Activated naive CD4-positive, alpha-beta T cell treated with anti-CD3 and anti-CD28 coated beads, Interleukin-2, amount 10 ng/mL, durations not matched to agents 7 days and 5 days (primary cell): Measurements from ENCODE around the gene NOS1AP.

Experiments used
- CTCF ChIA-PET: fragments of 350-600 bp; sonication (Branson Sonifier 250); formaldehyde crosslinking; loops from one replicate; lab custom pipeline; 2021; ENCODE audit warnings: antibody characterized with exemption; lab: Charles Lee
- DNase-seq: peaks from one replicate; pipeline ENCODE4 v3.0.0-alpha.2; 2020
- H3K27ac Mint-ChIP-seq: one replicate; pipeline ENCODE4 v1.8.0; 2021; ENCODE audit warnings: mild to moderate bottlenecking, moderate library complexity, mixed read lengths
- H3K27me3 Mint-ChIP-seq: one replicate; pipeline ENCODE4 v1.8.0; 2021; ENCODE audit warnings: mild to moderate bottlenecking, mixed read lengths
- H3K36me3 Mint-ChIP-seq: one replicate; pipeline ENCODE4 v1.8.0; 2021; ENCODE audit warnings: mixed read lengths
- H3K4me1 Mint-ChIP-seq: one replicate; pipeline ENCODE4 v1.8.0; 2021; ENCODE audit warnings: mixed read lengths
- H3K4me3 Mint-ChIP-seq: one replicate; pipeline ENCODE4 v1.8.0; 2021; ENCODE audit warnings: mild to moderate bottlenecking, moderate library complexity, mixed read lengths
- H3K9me3 Mint-ChIP-seq: one replicate; pipeline ENCODE4 v1.8.0; 2021; ENCODE audit warnings: mixed read lengths

Gene NOS1AP

GRCh38 chr1:162233937-162234336 lies 164.4 kb downstream of the NOS1AP start:
- CTCF ChIA-PET = no interaction called here
- Mint-ChIP-seq H3K4me3 (no peak overlapping the region), H3K9me3 (no peaks in the 10 kb centered on the region), H3K36me3 (no peaks in the 10 kb centered on the region), H3K4me1 (no peaks in the 10 kb centered on the region), H3K27me3 (peaks cover 13% of the 10 kb centered on the region), H3K27ac (no peak overlapping the region)
- no peak for DNase-seq

- no peaks in the 10 kb centered on the region for H3K4me1 Mint-ChIP-seq
- H3K27me3 Mint-ChIP-seq = peaks cover 11% of the 10 kb centered on the region
- H3K9me3 Mint-ChIP-seq = no peaks in the 10 kb centered on the region
- no peak overlapping the region for H3K4me3 Mint-ChIP-seq
- CTCF ChIA-PET = no interaction called here
- no peaks in the 10 kb centered on the region for H3K36me3 Mint-ChIP-seq
- no peak for DNase-seq
- H3K27ac Mint-ChIP-seq = no peak overlapping the region
Measured at GRCh38 chr1:162234571-162234970, 165.1 kb downstream of the NOS1AP start.

- no peak overlapping the region for H3K4me3 Mint-ChIP-seq
Measured at GRCh38 chr1:162235241-162235800, 165.8 kb downstream of the NOS1AP start.

GRCh38 chr1:162236201-162236600 lies 166.7 kb downstream of the NOS1AP start:
- Mint-ChIP-seq H3K4me1 (no peaks in the 10 kb centered on the region), H3K27me3 (peaks cover 11% of the 10 kb centered on the region), H3K9me3 (no peaks in the 10 kb centered on the region), H3K36me3 (no peaks in the 10 kb centered on the region), H3K27ac (no peak overlapping the region), H3K4me3 (no peak overlapping the region)
- DNase-seq = no peak
- CTCF ChIA-PET = no interaction called here

More at GRCh38 chr1:162235241-162235800, 165.8 kb downstream of the NOS1AP start:
- no peak for DNase-seq
- CTCF ChIA-PET = no interaction called here
- no peak overlapping the region for H3K27ac Mint-ChIP-seq
- H3K9me3 Mint-ChIP-seq = no peaks in the 10 kb centered on the region
- peaks cover 7% of the 10 kb centered on the region for H3K27me3 Mint-ChIP-seq
- H3K36me3 Mint-ChIP-seq = no peaks in the 10 kb centered on the region
- H3K4me1 Mint-ChIP-seq = no peaks in the 10 kb centered on the region

- CTCF ChIA-PET = no interaction called here
- H3K4me3 Mint-ChIP-seq = no peak overlapping the region
- no peaks in the 10 kb centered on the region for H3K4me1 Mint-ChIP-seq
- no peak for DNase-seq
- H3K36me3 Mint-ChIP-seq = no peaks in the 10 kb centered on the region
- no peak overlapping the region for H3K27ac Mint-ChIP-seq
- H3K27me3 Mint-ChIP-seq = peaks cover 14% of the 10 kb centered on the region
- H3K9me3 Mint-ChIP-seq = no peaks in the 10 kb centered on the region
Measured at GRCh38 chr1:162236618-162237017, 167.1 kb downstream of the NOS1AP start.

GRCh38 chr1:162240577-162240976 lies 171.1 kb downstream of the NOS1AP start:
- CTCF ChIA-PET = no interaction called here
- H3K27me3 Mint-ChIP-seq = peaks cover 18% of the 10 kb centered on the region
- no peaks in the 10 kb centered on the region for H3K36me3 Mint-ChIP-seq
- no peak for DNase-seq
- H3K9me3 Mint-ChIP-seq = no peaks in the 10 kb centered on the region
- no peak overlapping the region for H3K27ac Mint-ChIP-seq
- no peak overlapping the region for H3K4me3 Mint-ChIP-seq
- no peaks in the 10 kb centered on the region for H3K4me1 Mint-ChIP-seq

GRCh38 chr1:162242804-162243203 lies 173.3 kb downstream of the NOS1AP start:
- Mint-ChIP-seq H3K27me3 (peaks cover 14% of the 10 kb centered on the region), H3K36me3 (no peaks in the 10 kb centered on the region), H3K27ac (no peak overlapping the region), H3K4me1 (no peaks in the 10 kb centered on the region), H3K9me3 (no peaks in the 10 kb centered on the region), H3K4me3 (no peak overlapping the region)
- no peak for DNase-seq
- CTCF ChIA-PET = interaction anchor here (0.6 kb wide), 1 partner anchor 618 kb away, joined by 3 read pairs; no protein-coding TSS in a partner anchor

- DNase-seq = no peak
- Mint-ChIP-seq H3K27ac (no peak overlapping the region), H3K27me3 (no peaks in the 10 kb centered on the region), H3K36me3 (no peaks in the 10 kb centered on the region), H3K9me3 (no peaks in the 10 kb centered on the region), H3K4me3 (no peak overlapping the region), H3K4me1 (no peaks in the 10 kb centered on the region)
- CTCF ChIA-PET = no interaction called here
Measured at GRCh38 chr1:162248854-162249535, 179.5 kb downstream of the NOS1AP start.

- H3K27ac Mint-ChIP-seq = no peak overlapping the region
- no peaks in the 10 kb centered on the region for H3K27me3 Mint-ChIP-seq
- H3K9me3 Mint-ChIP-seq = no peaks in the 10 kb centered on the region
- H3K36me3 Mint-ChIP-seq = no peaks in the 10 kb centered on the region
- no peak for DNase-seq
- H3K4me1 Mint-ChIP-seq = no peaks in the 10 kb centered on the region
- CTCF ChIA-PET = no interaction called here
- H3K4me3 Mint-ChIP-seq = no peak overlapping the region
Measured at GRCh38 chr1:162250004-162250730, 180.7 kb downstream of the NOS1AP start.

GRCh38 chr1:162251102-162251501 lies 181.6 kb downstream of the NOS1AP start:
- CTCF ChIA-PET = interaction anchor here (1.6 kb wide), 1 partner anchor 17 kb away, joined by 3 read pairs; no protein-coding TSS in a partner anchor
- no peaks in the 10 kb centered on the region for H3K36me3 Mint-ChIP-seq

GRCh38 chr1:162252214-162252613 lies 182.7 kb downstream of the NOS1AP start:
- no peaks in the 10 kb centered on the region for H3K36me3 Mint-ChIP-seq
- H3K4me1 Mint-ChIP-seq = no peaks in the 10 kb centered on the region
- DNase-seq = no peak
- no peak overlapping the region for H3K4me3 Mint-ChIP-seq
- CTCF ChIA-PET = interaction anchor here (1.6 kb wide), 1 partner anchor 16 kb away, joined by 3 read pairs; no protein-coding TSS in a partner anchor
- no peaks in the 10 kb centered on the region for H3K27me3 Mint-ChIP-seq
- no peak overlapping the region for H3K27ac Mint-ChIP-seq
- no peaks in the 10 kb centered on the region for H3K9me3 Mint-ChIP-seq

More at GRCh38 chr1:162251102-162251501, 181.6 kb downstream of the NOS1AP start:
- H3K27me3 Mint-ChIP-seq = no peaks in the 10 kb centered on the region
- DNase-seq = no peak
- H3K4me1 Mint-ChIP-seq = no peaks in the 10 kb centered on the region
- H3K4me3 Mint-ChIP-seq = no peak overlapping the region
- no peaks in the 10 kb centered on the region for H3K9me3 Mint-ChIP-seq
- H3K27ac Mint-ChIP-seq = no peak overlapping the region

- Mint-ChIP-seq H3K27ac (no peak overlapping the region), H3K4me3 (no peak overlapping the region), H3K27me3 (no peaks in the 10 kb centered on the region)
Measured at GRCh38 chr1:162253790-162254189, 184.3 kb downstream of the NOS1AP start.

GRCh38 chr1:162256287-162256686 lies 186.8 kb downstream of the NOS1AP start:
- H3K36me3 Mint-ChIP-seq = no peaks in the 10 kb centered on the region
- CTCF ChIA-PET = no interaction called here
- no peaks in the 10 kb centered on the region for H3K9me3 Mint-ChIP-seq
- no peak overlapping the region for H3K27ac Mint-ChIP-seq
- peaks cover 2% of the 10 kb centered on the region for H3K27me3 Mint-ChIP-seq
- no peak for DNase-seq
- H3K4me1 Mint-ChIP-seq = no peaks in the 10 kb centered on the region
- no peak overlapping the region for H3K4me3 Mint-ChIP-seq

More at GRCh38 chr1:162253790-162254189, 184.3 kb downstream of the NOS1AP start:
- DNase-seq = no peak
- H3K9me3 Mint-ChIP-seq = no peaks in the 10 kb centered on the region
- H3K36me3 Mint-ChIP-seq = no peaks in the 10 kb centered on the region
- no peaks in the 10 kb centered on the region for H3K4me1 Mint-ChIP-seq
- CTCF ChIA-PET = no interaction called here

- no peaks in the 10 kb centered on the region for H3K9me3 Mint-ChIP-seq
- CTCF ChIA-PET = no interaction called here
- H3K27ac Mint-ChIP-seq = no peak overlapping the region
Measured at GRCh38 chr1:162258394-162258793, 188.9 kb downstream of the NOS1AP start.

More at GRCh38 chr1:162258394-162258793, 188.9 kb downstream of the NOS1AP start:
- H3K27me3 Mint-ChIP-seq = peaks cover 5% of the 10 kb centered on the region
- H3K4me3 Mint-ChIP-seq = no peak overlapping the region
- H3K36me3 Mint-ChIP-seq = no peaks in the 10 kb centered on the region
- no peak for DNase-seq
- H3K4me1 Mint-ChIP-seq = no peaks in the 10 kb centered on the region
